GM18951 (cell line): ENCODE data around the gene THUMPD2.
"Not testable (repeated sequence)": the region's sequence is repeated elsewhere in the genome, so short reads cannot be mapped to it uniquely, and the experiment has no call there.

Experiments
- POLR2A ChIP-seq: IDR thresholded peaks from 4 replicates; pipeline ENCODE4 v1.6.1; 2011; ENCODE audit warnings: mild to moderate bottlenecking; ENCODE audit not compliant: insufficient read length, insufficient read depth; ENCODE audit errors: extremely low read depth
- in situ Hi-C: fragments of 300-500 bp; cut with MboI; formaldehyde crosslinking; loops from one replicate; pipeline ENCODE4 v1.12.0; 2022; ENCODE audit warnings: low sequenced_read_pairs, mixed read lengths, inconsistent platforms; ENCODE audit not compliant: unreplicated experiment

Gene THUMPD2

GRCh38 chr2:39735648-39736047, 43.4 kb downstream of the THUMPD2 start:
- no peak for TF ChIP-seq POLR2A
- in situ Hi-C loops, result no loop called here

GRCh38 chr2:39734445-39734844, 44.6 kb downstream of the THUMPD2 start:
- TF ChIP-seq POLR2A, result no peak

DNA sequence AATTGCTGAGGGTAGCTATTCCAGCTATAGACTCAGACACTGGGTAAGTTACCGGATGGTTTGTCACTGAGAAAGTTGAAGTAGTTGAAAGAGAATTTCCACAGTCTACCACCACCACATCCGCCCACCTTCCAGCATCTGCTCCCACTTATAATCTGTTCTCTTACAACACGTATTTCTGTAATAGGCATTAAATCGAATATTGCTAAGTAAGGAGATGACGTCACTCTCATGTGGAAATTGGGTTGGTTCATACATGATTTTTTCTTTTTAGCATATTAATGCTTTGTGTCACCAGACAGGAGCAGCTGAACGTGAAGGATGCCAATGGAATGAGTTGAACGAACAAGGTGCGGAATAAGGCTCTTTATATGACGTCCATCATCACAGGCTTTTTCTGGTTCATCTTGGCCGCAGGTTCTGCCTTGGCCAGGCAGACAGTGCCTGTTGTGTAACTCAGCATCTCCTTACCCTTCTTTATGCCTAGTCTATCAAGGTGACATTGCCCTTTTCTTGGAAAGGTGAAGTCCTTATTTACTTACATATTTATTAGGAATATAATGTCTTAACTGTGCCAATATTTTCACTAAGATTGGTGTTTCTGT, 45.9 kb downstream of the THUMPD2 start:
- in situ Hi-C loops, result no loop called here
- TF ChIP-seq POLR2A, result no peak

More at GRCh38 chr2:39734445-39734844, 44.6 kb downstream of the THUMPD2 start:
- in situ Hi-C loops, result no loop called here

DNA sequence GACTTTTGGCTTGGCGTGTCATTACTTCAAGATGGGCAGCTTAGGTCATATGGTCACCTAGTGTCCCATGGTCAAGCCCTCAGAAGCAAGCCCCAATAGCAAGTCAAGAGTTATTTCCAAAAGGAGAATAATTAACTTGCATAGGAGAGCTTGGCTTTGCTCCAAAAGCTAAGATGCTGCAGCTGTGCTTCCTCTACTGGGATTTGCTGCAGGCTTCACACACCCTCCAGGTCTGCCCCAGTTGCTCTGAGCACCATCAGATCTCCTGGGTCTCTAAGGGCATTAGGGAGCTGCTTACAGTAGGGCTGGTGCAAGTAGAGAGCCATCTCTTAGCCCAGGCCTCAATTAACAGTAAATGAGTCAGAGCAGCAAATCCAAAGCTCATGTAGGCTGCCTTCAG, 46.6 kb downstream of the THUMPD2 start:
- TF ChIP-seq POLR2A, result no peak
- in situ Hi-C loops, result no loop called here

DNA sequence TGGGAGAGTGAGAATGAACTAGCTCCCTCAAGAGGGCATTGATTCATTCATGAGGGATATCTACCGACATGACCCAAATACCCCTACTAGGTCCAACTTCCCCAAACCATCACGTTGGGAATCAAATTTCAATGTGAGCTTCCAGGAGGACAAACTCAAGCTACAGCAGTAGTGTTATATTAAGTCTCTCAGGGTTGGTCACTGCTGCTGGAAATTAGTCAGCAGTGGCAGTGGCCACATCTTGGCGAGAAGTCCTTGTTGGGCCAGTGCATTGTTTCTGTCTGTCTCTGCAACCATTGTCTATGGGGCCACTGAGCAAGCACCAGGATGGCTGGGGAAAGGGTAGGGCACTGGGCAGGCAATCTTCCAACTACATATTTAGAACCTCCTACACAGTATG, 47.5 kb downstream of the THUMPD2 start:
- no peak for TF ChIP-seq POLR2A
- in situ Hi-C loops, result no loop called here

- in situ Hi-C loops, result no loop called here
- TF ChIP-seq POLR2A, result no peak
These were observed 48.3 kb downstream of the THUMPD2 start for GRCh38 chr2:39730685-39731302.

- in situ Hi-C loops, result no loop called here
- no peak for TF ChIP-seq POLR2A
These were observed 48.8 kb downstream of the THUMPD2 start for GRCh38 chr2:39730276-39730675.

DNA sequence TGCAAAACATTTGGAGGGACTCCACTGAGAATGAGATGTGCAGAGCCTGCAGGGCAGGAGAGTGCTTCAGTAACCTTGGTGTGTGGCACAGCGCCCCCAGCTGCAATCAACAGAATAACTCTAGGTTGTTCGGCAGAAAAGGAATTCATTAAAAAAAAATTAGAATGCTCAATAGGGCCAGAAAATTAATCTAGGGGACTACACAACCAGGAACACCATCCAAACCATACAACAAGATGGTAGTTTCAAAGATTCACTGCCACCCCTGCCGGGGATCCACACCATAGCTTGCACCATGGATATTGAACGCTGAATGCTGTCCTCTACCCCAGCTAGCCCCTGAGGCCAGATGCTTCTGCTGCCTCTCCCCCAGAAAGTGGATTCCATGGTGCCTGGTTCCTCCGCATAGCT, 50.1 kb downstream of the THUMPD2 start:
- no peak for TF ChIP-seq POLR2A

DNA sequence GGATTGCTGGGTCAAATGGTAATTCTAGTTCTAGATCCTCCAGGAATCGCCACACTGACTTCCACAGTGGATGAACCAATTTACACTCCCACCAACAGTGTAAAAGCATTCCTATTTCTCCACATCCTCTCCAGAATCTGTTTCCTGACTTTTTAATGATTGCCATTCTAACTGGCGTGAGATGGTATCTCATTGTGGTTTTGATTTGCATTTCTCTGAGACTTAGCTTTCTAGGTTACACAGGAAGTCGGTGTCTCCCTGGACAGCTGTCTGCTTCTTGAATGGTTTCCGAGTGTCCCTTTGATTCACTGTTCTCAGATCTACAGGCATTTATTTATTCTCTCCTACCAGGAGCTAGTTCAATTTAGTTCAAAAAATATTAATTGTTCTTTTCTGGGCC, 51.0 kb downstream of the THUMPD2 start:
- in situ Hi-C loops, result not testable (repeated sequence)

More for the DNA sequence above, 50.1 kb downstream of the THUMPD2 start:
- in situ Hi-C loops, result no loop called here

- in situ Hi-C loops, result no loop called here
- TF ChIP-seq POLR2A, result no peak
These were observed 53.7 kb downstream of the THUMPD2 start for GRCh38 chr2:39725401-39725800.

GRCh38 chr2:39724828-39725144, 54.3 kb downstream of the THUMPD2 start:
- in situ Hi-C loops, result loop anchor here (25.0 kb wide), 1 partner anchor 337 kb away; no protein-coding TSS in a partner anchor
- TF ChIP-seq POLR2A, result no peak

GRCh38 chr2:39723946-39724827, 54.9 kb downstream of the THUMPD2 start:
- in situ Hi-C loops, result loop anchor here (25.0 kb wide), 1 partner anchor 337 kb away; no protein-coding TSS in a partner anchor
- no peak for TF ChIP-seq POLR2A

GRCh38 chr2:39723497-39723896, 55.6 kb downstream of the THUMPD2 start:
- in situ Hi-C loops, result loop anchor here (25.0 kb wide), 1 partner anchor 336 kb away; no protein-coding TSS in a partner anchor
- TF ChIP-seq POLR2A, result no peak
